Iris pigment epithelial cell (primary cell): ENCODE results near the gene ATP10B.

Experiments
- DNase-seq: peaks from one replicate; pipeline ENCODE4 v3.0.0-alpha.2; 2011; ENCODE audit warnings: low read depth

Gene ATP10B

DNA sequence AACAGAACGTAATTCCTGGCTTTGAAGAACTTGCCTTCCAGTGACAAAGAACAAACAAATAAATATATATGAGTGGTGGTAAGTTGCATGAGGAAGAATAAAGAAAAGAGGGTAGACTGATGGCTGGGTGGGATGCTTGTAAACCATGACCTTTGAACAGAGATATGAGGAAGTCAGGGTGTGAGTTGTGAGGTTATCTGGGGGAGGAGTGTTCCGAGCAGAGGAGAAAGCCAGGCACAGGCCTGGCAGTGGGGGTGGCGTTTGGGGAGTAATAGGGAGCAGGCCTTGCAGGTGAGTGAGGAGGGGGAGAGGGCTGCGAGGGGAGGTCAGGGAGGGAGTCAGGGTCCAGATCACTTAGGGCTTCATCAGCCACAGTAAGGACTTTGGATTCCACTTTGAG, 217.0 kb downstream of the ATP10B start:
- no peak for DNase-seq

DNA sequence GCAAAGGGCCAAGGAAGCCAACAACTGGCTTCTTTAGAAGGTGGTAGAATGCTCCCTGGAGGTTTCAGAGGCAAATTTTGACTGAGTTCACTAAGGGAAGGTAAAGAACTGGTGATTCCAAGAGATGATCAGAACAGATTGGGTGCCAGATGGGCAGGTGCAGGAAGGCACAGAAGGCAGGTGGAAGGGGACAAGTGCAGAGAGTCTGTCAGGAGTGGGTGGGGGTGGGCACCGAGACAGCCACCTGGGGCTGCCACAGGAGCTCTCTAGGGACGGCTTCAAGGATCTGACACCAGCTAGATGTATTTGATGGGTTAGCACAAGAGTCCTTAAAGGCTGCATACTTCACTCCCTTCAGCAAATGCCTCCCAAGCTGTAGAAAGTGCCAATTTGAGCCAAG, 223.0 kb downstream of the ATP10B start:
- DNase-seq, result no peak

DNA sequence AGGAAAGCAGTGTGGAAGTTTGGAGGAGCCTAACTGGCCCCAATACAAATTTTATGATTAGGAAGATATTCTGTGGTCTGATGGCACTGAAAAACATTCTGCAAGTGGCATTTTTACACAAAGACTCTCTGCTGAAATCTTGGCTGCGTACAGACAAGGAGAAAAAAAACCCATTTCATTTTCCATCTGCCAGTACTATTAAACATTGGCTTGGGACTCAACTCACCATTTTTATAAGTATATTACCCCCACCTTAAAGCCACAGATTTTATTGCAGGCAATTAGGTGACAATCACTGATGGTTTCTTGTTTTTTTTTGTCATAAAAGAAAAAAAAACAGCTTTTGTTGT, 223.4 kb downstream of the ATP10B start:
- no peak for DNase-seq

DNA sequence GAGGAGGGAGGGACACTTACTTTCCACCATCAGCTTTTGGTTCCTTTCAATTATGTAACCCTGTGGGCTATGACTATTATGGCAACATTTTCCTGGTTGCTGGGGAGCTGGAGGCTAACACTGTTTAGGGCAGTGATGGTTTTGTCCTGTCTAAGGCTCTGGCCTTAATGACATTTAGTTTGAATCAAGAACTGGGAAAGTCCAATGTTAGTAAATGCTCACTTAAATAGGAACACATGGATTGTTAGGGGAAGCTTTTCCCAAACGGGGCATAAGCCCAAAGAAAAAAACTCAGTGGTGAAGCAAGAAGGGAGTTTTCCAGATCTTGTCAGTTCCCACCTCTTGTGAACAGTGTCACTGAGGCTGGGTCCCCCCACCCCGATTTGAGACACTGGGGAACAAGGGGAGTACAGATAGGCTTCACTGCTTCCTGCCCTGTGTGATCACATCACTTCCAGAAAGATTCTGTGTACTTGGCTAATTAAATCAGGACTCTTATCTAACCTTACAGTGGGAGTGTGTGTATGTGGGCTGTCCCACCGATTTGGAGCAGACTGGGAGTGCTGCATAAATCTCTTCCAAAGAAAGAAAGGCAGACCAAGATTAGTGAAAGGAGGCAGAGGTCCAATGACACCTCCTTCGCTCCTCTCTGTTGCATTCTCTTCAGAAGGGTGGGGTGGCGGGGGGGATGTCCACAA, 223.9 kb downstream of the ATP10B start:
- DNase-seq, result no peak

DNA sequence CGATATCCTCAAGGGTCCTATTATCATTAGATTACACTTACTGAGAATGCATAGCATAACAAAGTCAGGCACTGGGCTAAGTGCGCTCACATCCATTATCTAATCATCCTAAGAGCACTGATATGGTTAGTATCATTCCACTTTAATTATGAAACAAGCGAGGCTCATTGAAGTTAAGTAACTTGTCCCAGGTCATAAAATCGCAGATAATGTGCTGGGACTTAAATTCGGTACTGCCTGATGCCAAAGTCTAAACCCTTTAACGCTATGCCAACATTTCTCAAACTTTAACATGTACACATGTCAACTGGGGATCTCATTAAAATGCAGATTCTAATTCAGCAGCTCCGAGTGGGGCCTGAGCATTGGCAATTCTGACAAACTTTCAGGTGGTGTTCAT, 225.7 kb downstream of the ATP10B start:
- DNase-seq, result no peak

DNA sequence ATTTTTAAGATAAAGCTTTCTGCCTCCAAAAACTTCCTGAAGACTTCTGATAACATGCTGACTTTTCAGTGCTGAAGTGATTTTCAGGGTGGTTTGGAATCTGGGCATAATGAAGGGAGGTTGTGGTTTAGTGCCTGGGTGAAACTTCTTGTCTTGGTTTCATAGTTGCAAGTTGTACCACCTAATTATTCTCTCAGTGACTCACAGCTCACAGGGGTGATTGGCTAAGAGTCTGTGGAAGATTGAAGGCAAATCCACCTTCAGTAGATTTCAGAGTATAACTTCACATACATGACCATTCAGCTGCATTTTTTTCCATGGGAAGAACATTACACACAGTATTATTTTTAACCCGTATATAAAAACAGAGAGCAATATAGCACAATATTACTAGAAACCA, 230.5 kb downstream of the ATP10B start:
- no peak for DNase-seq

DNA sequence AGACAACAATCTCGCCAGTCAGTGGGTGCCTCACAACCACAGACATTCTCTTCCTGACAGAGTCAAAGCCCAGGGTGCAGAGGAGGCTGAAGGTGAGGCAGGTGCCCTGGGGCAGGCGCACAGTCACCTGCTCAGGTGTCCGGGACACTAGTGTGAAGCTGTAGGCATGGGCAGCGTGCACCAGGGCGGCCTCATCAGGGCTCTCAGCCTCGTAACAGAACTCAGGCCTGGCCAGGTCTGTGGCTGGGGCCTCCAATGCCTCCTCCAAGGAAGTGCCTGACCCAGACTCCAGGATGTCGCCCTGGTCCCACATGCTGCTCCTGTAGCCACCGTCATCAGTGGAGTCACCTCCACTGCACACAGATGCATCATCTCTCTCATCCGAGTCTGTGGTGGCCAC, 231.6 kb downstream of the ATP10B start:
- no peak for DNase-seq

DNA sequence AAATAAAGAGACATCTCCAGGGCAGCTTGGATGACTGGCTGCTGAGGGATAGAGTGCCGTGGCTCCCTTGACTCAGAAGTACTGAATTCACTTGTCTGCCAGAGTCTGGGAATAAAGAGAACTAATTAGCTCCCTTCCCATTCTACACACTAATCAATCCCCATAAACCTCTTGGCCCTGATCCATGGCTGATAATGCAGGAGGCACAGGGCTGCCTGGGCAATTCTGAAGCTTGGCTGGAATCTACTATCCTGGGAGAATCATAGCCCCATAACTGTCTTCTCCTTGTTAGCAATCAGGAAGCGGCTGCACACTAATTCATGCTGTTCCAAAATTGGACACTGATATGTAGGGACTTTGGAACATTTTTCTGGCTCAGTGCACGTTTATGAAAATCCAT, 232.6 kb downstream of the ATP10B start:
- DNase-seq, result no peak

DNA sequence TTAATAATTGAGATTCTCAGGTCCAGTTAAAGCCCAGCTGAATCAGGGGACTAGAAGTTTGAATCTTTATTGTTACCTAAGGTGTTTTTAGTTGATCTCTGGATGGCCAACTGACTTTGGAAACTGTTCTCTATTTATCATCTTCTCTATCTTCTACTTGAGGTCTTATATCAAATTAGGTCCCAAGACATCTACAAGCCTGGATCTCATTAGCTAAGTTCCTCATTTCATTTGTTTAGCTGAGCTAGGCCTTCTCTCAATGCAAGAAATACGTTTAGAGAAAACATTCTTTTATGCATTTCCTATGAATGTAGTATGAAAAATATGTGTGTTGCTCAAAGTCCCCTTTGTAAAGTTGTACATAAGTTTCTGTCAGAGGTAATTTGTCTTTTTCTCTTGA, 233.7 kb downstream of the ATP10B start:
- no peak for DNase-seq

DNA sequence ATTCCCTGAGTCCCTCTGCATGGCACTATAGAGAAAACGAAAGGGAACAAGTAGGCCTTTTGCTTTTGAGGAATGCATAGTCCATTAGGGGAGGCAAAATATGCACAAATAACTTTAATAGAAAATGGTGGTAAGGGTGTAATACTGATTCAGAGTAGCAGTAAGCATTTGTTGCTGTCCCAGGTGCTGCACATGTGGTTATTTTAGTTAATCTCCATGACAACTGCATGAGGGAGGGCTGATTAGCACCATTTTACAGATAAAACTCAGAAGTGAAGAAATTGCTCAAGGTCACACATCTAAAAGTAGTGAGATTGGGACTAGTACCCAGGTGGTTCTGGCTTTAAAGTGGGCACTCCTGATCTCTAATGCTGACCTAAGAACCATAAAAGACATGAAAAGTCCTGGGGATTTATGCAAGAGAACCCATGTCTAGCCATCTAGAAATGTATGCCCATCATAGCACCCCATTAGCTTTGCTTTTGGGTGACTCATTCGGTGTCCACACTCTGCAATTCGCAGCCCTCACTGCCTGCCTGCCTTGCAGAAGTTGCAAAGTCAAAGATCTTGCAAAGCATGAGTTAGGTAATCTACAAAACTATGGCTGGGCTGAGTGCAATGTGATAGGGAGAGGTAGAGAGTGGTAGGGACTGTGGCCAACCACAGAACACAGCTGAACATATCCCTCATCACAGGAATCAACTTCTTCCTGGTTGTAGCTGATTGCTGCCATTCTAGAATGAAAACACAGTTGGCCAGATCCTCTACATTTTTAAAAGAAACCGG, 235.1 kb downstream of the ATP10B start:
- no peak for DNase-seq

DNA sequence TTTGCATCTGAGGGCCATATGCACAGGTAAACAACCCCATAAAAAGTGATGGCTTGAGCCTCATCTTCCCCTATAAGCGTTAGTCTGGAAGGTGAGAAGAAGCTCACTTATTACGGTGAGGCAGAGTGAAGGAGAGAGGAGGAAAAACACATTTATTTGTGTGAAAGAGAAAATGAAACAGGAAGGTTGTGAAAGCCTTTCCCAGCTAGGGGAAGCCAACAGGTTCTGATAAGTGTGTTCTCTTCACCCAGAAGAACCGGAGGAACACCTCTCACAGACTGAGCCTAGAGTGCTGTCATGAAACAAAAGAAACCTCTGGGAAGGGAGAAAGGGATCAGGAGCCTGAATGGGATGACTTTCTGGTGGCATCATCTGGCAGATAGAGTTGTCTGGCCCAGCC, 237.9 kb downstream of the ATP10B start:
- no peak for DNase-seq

DNA sequence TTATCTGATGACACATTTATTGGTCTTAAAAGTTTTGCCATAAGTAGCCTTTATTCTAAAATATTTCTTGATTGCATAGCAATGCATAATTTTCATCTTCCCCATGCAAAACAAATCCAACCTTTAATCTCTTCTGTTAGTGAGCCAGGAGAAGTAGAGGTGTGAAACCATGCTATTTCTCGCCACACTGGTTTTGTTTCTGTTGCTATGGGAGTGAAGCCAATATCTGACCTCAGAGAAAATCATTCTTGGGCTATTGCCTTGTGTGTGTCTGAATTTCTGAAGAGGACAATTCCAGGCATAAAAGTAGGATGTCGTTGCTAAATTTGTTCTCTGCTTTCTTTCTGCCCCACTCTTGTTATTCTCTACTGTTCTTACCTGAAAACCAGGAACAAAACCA, 246.7 kb downstream of the ATP10B start:
- no peak for DNase-seq

DNA sequence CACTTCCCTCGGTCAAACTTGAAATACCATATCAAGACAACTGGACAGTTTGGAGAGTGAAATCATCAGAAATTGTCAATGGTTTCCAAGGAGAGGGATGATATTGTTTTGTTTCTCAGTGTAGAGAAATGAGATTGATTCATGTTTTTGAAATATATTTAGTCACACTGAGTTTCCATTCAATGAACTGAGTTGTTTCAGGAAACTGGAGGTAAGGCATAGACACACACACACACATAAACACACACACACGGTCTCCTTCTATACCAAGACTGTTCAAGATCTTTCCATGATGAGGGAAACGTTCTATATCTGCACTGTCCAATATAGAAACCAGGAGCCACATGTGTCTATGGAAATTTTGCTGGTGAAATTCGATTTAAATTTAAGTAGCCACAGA, 247.5 kb downstream of the ATP10B start:
- no peak for DNase-seq

DNA sequence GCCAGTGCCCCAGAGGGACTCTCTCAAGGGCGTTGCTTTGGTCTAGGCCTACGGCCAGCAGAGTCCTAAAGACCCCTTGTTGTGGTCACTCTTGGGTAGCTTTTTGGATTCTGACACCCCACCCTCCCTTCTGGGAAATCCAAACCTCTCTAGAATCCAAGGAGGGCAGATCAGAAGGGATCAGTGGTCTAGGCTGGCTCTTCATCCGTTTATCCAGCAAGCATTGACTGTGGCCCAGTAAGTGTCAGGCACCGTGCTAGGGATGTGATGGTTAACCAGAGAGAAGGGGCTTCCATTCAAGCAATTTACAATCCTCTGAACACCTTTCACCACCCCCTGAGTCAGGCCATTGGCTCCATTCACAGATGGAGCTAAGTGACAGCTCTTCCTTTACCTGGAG, 249.3 kb downstream of the ATP10B start:
- no peak for DNase-seq

DNA sequence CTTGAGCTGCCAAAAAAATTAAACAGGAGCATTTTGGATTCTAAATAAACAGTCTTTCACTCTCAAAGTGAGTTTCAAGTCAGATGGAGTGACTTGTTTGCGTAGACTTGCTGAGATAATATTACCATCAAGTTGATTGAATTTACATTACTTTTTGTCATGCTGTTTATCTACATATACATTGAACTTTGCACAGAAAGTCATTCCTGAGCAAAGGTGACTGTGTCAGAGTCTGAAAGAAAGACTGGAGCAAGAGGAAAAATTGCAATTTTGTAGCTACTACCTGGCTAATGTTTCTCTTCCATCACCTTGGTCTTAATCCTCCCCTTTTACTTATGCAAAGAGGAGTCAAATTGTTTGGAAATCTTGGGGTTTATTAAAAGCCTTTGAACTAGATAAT, 251.0 kb downstream of the ATP10B start:
- no peak for DNase-seq

DNA sequence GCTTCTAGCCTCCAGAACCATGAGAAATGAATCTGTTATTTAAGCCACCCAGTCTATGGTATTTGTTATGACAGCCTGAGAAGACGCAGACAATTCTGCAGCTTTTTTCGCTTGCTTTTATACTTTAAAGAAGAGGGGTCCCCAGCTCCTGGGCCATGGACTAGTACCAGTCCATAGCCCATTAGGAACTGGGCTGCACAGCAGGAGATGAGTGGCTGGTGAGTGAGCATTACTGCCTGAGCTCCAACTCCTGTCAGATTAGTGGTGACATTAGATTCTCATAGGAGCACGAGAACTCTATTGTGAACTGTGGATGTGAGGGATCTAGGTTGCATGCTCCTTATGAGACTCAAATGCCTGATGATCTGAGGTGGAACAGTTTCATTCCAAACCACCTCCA, 278.7 kb downstream of the ATP10B start:
- DNase-seq, result no peak

DNA sequence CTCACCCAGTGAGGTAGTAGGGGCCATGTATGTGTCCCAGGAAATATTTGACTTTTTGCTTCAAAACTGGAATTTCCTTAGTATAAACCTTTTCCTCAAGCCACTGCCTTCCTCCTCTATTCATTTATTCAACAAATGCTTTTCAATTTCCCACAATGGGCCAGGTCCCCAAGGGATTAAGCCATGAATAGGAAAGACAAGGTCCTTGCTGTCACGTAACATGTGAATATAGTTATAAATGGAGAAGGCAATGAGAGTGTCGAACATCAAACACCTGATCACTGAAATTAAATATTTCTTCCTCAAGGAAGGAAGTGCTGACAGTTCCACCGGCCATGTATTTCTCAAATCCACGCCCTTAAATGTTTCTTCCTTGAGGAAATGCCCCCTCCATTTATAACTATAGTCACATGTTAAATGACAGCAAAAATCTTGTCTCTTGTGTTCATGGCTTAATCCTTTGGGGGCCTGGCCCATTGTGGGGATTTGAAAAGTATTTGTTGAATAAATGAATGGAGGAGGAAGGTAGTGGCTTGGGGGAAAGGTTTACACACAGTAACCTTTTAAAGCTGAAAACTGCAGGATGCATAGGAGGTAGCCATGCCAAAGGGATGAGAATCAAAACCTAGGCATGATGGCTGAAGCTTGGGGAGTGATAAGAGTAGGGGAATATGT, 284.8 kb downstream of the ATP10B start:
- no peak for DNase-seq

DNA sequence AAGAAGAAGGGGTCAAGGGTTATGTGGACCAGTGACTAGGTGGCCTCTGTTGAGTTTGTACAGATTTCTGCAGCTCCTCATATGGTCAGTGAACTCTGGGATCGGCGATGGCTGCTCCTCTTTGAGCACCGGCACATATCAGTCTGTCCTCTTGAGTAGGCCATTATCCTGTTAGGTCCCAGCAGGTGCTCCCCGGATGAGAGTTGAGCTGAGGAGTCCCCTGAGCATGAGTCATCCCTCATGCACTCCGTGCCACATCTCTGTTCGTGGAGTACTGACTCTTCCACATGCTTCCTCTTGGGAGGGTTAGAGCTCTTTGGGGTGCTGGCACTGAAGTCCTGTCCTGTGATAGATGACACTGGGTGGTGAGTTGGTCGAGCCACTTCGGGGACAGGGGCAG, 286.6 kb downstream of the ATP10B start:
- no peak for DNase-seq

DNA sequence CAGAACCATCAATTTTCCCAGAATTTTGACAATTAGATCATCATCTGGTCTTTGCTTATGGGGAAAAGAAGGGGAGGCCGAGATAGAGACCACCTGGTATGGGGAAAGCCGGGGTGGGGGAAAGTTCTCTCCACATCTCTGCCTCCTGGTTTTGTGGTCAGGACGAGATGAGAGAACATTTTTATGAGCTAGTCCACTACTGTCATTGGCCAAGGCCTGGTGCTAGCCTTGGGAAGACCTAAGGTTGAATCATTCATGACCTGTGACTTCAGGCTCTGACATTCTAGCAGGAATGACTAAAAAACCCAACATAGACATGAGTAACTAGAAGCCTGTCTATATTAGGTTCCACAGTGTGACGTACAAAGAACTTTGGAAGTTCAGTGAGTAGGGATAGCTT, 295.2 kb downstream of the ATP10B start:
- DNase-seq, result no peak

DNA sequence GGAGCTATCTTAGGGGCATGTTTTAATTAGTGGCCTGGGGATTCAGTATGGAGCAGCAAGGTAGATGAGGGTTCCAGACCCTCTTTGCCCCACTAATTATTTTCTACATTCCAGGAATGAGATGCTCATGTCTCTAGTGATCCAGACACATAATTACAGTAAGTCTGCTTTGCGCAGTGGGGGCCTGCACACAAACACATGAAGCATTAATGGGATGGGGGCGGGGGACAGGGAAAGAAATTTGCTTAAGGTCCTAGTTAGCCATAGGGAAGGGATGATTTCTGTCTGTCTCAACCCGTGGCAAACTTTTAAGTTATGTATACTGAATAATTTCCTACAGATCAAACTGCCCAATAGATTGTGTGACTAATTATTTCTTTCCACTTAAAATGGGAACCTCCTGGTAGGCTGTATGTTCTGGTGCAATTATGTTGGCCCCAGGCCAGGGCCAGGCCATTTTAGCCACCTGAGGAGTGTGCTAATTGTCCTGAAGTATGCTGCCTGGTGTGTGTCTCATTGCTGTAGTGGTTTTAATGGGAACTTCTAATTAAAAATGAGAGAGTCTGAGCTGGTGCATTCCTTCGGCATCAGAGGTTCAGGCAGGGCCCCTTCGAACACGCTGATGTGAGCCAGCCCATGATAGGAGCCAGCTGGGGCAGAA, 295.9 kb downstream of the ATP10B start:
- DNase-seq, result no peak

DNA sequence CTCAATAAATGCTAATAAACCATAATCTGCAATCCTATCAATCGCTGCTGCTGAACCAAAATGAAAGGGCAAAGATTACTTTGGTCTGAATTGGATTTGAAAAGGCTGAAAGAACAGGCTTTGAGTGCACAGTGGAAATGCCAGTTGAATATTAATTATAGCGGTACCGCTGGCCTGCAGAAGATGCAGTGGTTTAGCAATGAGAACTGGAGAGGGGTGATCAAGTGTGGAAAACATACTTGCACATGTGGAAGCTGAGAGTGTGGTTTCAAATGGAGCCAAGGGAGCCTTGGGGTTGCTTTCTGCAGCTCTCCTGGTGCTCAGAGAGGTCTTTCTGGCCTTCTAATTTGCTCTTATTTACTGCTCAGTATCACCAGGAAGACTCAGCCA, 296.4 kb downstream of the ATP10B start:
- no peak for DNase-seq

DNA sequence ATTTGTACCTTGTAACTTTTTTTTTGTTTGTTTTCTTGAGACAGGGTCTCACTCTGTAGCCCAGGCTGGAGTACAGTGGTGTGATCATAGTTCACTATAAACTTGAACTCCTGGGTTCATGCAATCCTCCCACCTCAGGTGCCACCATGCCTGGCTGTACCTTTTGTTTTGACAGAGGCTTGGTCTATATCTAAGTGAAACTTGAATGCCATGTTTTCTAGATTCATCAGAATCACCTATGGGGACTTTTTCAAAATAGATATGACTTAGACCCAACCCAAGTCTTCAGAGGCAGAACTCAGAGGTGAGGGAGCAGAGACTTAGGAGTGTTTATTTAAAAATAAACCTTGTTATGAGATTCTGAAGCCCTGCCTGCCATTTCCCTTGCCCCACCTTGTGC, 301.9 kb downstream of the ATP10B start:
- no peak for DNase-seq
